DMS114 treated with DMSO at 0.1 percent for 48 hours (cell line): Measurements from ENCODE around the gene SYT9.

Source experiments
- DNase-seq: peaks from one replicate; lab custom pipeline; 2025; ENCODE audit not compliant: unreplicated experiment; lab: John Stamatoyannopoulos, UW

SYT9 gene

DNA sequence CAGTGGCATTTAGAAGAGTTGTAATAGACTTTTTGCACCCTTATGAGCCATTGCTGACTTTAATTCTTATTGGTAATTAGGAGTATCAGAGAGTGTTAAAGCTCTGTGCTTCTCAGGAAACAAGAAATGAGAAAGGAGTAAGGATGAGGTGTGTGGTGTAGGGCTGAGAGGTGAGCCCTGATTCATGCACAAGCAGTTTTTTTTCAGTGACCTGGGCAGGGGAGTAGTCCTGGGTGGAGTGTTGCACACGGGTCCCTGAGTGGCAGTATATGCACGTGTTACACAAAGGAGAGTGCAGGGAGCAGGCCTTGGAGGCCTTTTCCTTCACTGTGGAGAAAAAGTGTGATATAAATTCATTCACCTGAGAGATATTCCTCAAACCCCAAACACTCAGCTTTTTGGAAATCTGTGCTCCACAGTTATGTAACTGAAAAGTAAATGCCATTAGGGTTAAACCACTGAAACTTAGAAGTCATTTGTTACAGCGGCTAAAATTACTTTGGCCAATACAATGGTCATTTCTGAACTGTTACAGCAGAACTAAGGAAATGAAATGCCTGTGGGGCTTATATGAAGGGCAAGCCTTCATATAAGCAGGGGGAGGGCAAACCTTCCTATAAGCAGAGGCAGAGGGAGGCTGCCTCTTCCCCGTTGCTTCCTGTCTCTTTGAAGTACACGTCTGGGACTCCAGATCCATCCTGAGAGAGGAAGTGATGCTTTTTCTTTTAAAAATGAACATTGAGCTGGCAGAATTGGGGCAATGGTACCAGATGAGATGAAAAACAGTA, 171.0 kb downstream of the SYT9 start:
- DNase-seq: no peak

DNA sequence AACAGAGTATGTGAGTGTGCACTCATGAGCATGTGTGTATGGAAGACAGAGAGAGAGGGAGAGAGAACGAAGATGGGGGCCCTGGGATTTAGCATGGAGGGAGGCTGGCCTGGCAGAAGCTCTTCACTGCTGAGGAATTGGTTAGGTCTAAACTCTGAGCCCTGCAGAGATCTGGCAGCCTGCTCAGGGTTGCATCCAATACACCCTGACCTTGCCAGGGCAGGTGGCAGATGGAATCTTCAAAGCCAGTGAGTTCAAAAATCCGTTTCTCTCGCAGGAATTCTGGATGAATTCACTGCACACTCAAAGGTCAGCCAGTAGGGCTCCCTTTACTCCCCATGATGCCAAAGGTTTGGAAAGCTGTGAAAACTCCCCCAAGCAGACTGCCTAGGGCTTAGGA, 172.2 kb downstream of the SYT9 start:
- DNase-seq: no peak

DNA sequence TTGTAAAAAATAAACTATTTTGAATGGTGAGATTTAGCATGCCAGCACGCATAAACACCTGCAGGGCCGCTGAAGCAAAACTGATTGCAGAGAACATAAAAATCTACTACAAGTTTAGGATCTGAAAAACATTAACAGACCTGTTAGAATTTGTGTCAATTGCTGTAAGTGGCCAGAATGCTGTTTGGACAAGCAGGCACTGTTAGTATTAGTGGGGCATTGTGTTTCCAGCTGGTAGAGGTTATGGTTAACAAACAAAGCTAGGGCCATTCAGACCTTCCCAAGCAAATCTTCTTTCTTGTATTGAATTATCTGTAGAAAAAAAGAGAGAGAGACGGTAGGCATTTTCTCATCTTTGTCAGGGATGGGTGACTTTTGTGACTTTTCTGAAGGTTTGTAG, 176.0 kb downstream of the SYT9 start:
- DNase-seq: no peak

DNA sequence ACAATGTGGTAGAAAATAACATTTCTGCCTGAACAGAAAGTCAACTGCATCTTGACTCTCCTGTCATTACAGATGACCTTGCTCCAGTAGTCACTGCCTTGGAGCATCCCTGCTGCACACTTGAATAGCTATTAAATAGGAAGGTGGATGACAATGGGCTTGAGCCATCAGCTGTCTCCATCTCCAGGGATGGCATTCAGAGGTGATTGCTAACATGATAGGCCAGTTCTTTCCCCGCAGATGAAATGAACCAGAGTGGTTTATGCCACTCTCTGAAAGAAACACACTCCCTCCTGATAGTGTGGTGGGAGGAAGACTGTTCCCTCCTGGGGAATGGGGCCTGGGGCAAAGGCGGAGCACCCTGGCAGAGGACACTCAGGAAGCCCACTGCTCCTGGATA, 176.5 kb downstream of the SYT9 start:
- no peak for DNase-seq

DNA sequence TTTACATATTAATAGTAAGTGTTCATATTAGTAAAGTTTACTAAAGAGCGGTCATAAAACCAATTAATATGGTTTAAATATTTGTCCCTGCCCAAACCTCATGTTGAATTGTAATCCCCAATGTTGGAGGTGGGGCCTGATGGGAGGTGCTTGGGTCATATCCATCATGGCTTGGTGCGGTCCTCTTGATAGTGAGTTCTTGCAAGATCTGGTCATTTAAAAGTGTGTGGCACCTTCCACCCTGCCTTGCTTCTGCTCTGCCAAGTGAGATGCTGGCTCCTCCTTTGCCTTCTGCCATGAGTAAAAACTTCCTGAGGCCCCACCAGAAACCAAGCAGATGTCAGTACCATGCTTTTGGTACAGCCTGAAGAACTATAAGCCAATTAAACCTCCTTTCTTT, 178.8 kb downstream of the SYT9 start:
- no peak for DNase-seq

DNA sequence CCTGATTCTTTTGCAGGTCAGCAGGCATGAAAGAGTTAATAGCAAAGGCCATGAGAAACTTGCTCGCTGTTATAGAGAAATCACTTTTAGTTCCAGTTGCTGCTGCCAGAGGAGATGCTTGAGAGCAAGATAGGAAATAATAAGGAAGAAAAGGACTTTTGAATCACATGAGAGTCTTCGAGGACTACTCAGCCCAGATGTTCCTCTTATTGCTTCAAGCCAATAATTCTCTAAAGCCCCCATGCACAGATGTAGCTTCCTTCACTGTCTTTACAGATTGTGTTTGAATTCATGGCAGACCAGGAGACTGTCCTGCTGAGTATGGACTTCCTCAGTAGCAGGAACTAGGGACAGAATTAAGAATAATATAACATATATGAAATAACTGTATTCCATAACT, 183.5 kb downstream of the SYT9 start:
- DNase-seq: no peak

DNA sequence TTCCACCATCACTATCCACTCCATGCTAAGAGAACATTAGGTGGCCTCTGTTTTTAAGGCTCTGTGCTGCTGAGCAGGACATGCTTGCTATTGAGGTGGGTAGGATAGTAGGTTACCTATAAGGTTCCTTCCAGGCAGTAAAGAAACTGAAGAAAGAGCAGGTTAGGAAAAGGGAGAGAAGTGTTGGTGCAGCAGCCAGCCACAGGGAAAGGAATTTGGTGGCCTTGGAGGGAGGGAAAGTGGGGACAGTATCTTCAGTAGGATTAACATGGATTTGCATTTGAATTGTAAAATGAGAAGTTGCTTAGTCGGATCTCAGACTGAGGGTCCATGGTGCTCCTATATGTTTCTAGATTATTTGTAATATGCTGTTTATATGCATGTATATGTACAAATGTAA, 184.4 kb downstream of the SYT9 start:
- DNase-seq: no peak

DNA sequence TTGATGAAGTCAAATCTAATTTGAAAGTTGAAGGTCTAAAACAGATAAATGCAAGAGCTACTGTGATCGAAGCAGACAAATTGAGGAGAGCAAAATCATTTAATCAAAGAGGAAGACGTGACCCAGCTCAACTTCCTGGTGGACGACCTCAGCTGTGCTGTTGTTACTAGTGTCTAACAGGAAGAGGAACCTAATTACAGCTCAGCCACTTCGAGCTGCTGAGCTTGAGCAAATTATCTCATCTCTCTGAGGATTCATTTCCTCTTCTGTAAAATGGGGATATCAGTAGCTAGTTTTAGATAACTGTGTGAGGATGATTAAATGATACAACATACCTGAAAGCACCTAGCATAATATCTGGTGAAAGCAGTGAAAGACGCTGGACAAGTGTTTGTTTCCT, 185.0 kb downstream of the SYT9 start:
- DNase-seq: no peak

DNA sequence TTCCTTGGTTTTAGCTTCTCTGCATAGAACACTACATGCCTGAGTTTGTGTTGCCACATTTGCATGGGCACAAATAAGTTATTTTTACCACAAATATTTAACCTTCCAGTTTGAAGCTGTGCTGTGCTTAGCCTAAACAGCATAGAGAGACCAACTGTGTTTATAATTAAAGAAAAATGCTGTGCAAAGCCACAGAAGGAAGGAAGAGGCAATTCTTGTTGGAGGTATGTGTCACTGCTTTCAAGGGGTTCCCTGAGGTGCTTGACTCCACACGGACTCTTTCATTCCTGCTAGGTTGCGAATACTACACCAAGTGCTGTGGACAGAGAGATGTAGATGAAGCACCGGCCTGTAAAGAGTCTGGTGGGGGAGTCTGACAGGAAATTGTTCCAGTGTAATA, 186.0 kb downstream of the SYT9 start:
- DNase-seq: no peak

DNA sequence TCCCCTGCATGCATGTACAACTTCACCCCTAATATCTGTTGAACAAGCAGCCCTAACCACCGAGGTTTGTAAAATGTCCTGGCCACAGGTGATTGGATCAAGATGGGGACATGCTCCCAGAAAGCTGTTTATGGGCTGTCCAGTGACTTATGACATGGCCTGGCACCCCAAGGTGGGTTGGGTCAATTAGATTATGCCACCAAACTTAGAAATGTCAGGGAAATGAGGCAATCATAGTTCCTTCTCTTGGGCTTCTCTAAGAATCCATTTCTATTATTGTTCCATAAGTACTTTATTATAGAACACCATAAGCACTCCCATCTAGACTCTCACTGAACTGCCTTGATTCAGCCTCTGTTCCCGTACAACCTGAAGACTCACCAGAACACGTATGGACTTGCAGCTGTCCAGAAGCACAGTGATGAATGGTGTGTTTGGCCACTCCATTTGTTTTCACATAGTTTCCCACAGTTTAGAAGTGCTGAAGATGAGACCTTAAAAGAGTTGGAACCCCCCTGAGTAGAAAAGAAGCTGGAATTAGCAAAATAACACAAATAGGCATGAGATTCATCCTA, 188.1 kb downstream of the SYT9 start:
- DNase-seq: no peak

DNA sequence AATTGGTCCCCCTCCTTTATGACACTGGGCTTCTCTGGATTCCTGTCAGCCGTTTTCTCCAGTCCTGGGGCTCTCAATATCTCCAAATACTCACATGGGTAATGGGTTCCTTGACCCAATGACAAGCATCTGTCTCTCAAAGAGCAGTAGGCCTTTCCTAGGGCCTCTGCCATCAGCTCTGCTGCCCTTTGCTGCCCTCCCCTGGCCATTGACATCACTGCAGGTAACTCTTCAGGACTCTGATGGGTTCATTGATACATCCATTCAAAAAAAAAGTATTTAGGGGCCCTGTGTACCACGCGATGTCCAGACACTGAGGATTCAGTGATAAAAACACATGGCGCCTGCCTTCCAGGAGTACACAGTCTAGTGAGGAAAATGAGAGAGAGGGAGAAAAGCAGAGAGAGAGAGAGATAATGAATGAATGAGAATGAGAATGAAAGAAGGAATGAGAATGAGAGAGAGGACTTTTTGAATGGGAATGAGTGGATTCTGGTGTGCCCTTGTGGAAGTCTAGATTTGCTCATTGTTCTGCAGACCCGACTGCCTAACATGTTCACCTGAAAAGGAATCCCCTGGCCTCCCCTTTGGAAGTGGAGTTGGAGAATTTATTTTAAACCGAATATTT, 191.0 kb downstream of the SYT9 start:
- peak; percentile 8 for DNase-seq

DNA sequence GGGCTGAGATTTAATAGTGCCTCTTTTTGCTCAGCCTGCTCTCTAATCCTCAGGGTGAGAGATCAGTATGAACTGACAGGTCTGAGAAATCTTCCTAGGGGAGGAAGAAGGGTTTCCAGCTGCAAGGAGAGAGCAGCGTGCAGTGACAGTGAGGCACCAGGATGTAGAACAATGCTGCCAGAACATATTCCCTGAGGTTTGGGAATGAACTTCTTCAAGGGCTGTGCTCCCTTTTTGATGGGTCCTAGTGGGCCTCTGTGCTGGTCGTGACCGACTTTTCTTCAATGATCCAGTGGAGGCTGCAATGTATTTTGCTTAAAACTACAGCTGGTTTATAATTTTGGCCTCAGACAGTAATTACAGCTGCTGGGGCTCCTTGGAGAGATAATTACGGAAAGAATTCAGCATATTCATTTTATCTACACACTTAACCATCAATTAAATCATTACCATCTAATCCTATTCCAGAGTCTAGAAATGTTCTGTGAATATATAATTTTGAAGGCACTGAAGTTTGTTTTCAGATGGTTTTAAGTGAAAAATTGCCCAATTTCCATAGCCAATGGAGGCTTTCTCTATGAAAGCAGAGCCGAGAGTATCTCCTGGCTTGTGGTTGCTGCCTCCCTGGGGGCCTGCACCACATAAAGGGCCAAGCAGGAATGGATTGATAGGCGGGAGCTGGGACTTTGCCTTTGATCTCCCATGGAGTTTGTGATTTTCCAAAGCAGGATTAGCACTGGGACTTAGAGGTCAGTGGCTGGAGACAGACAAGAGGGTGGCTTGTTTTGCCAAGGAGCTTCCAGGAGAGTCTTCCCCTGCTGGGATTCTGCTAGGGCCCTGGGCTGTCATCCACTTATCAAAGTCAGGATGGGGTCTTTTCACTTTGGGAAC, 192.6 kb downstream of the SYT9 start:
- no peak for DNase-seq

DNA sequence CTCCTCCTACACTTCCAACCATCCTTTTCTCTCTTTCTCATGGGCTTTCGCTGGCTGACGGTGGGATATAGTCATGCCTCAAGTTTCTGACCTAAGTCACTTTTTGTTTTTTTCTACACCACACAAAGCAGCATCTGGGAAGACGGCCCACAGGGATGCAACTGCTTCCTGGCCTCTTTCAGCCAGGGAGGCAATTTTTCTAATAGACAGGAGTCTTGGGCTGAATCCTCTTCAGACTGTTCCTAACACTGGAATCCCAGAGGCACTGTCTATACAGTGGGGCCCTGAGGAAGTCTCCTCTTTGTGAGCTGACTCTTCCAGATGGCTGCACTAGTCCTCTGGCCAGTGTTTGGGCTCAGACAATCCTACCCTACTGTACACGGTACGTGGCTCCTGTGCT, 193.9 kb downstream of the SYT9 start:
- no peak for DNase-seq

DNA sequence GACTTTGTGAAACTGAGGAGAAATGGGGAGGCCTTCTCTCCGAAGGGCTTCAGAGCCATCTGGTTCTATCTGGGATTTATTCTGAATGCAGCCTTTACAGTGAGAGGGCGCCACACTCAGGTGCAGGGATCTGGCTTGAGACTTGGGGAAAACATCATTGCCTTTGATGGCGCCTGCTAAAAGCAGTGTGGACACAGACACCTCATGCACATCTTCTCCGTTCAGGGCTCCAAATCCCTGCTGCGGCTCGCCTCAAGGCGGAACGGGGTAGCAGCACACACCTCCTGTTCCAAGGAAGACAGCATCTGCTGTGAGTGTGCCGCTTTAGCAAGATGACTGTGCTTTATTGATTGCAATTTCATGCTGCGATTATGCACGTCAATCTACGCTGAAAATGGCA, 196.5 kb downstream of the SYT9 start:
- DNase-seq: no peak

DNA sequence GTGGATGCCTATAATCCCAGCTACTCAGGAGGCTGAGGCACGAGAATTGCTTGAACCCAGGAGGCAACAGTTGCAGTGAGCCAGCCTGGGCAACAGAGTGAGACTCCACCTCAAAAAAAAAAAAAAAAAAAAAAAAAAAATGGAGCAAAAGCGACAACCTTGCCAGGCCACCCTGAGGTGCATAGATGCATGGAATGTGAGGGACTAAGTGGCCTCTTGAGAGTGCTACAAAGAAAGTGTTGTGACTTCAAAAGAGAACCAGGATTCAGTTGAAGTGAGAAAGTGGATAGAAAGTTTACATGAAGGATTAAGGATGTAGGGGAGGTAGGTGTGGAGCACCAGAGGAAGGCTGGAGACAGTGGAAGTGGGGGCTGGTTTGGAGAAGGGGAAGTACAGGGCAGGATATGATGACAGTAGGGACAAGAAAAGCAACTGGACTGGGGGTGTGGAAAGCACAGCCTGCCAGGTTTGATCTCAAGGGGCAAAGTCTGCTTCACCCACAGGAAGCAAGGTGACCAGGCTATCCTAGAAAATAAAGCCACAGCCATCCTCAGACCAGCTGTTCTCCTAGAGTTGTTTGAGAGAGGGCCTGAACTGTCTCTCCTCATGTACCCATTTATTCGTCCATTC, 197.6 kb downstream of the SYT9 start:
- DNase-seq: no peak

DNA sequence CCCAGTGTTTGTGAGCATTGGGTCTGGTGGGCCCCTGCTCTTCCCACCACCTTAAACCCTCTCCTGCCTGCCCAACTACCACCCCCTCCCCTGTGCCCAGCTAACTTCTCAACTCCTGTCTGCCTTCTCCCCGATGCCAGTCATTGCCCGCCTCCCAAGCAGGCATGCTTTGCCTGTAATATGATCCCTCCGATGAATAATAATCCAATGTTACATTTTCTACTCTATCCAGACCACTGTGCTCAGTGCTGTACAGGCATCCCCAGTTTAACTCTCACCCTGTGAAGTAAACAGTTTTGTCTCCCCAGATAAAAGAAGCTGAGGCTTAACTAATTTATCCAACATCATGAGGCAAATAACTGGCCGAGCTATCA, 198.1 kb downstream of the SYT9 start:
- no peak for DNase-seq

DNA sequence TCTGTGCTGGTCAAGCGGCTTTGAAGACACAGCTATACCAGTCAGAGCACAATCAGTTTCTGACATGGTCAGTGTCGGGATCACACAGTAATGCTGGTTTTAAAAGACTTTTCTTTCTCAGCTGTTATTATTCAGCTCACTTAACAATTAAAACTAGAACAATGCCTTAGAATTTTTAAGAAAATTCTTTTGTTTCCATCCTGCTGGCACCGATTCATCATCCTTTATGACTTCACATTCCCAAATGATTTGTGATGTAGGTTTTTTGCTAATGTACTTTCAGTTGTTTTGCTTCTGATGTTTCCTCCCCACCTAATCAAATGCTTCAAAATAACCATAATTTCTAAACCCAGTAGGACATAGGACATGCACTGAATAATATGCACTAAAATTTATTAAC, 199.1 kb downstream of the SYT9 start:
- no peak for DNase-seq

DNA sequence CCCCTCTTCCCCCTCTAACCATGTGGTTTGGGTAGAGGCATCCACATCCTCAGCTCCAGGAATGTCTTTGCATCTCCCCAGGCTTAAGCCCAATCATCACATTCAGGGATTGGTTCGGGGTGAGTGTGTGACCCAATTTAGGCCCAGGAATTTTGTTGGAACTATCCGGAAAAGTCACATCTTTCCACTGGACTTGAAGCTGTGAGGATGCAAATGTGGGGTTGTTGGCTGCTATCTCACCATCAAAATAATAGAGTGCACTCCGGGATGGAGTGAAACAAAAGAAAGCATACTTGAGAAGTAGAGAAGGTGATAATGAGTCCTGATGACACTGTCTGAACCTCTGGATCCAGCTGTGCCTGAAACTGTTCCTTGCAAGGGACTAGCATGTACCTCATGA, 199.8 kb downstream of the SYT9 start:
- DNase-seq: no peak

DNA sequence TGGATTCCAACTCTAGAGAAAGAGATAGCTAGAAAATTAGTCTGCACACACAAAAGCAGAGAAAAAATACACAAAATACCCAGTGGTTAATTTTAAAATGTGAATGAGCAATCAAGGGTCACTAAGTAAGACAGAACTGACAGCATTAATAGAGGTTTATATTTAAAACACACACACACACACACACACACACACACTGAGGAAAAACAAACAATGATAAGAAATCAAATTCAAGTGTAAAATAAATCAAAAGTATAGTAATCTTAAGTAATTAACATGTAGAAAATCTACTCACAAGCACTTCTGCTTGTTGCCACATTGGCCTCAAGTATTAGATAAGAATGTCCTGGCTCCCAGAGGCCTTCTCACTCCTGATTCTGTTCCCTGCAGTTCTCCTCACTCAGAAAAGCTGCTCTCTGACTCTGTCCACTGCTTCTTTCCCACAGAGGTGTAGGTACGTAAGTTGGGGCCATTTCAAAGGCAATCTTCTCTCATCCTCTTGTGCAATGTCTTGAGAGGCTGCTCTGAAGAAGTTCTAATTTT, 200.3 kb downstream of the SYT9 start:
- DNase-seq: no peak

DNA sequence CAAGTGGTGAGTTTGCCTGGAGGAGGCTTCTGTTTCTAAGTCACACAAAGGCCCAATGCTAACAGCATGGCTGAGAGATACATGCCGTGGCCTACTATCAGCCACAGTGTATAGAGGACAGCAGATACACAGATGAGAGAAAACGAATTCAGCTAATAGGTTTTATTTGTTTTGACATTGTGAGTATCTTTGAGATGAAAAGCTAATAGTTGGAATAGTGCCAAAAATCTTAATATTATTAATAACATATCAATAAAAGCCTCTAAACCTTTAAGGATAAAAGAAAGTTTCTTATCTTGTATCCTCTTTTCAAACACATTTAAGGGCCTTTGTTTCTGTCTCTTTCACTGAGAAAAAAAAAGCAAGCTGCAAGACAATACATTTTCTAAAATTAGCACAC, 203.2 kb downstream of the SYT9 start:
- DNase-seq: no peak

DNA sequence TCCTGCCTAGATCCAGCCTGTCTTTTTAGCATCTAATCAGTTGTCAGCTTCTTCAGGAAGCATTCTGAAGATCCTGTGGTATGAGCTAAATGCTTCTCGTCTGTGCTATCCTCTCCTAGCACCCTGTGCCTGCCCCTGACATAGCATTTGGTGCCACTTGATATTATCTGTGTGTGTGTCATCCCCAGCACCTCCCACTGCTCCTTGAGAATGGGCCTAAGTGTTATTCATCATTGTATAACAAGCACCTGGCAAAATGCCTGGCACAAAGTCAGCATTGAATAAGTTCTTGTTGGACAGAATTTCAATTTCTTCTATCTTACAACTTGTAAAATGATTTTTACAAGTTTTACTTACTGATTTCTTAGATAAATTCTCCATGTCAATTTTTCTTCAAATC, 205.5 kb downstream of the SYT9 start:
- no peak for DNase-seq
